ENCODE results near the gene ZNF76. TPM values are rescaled to one million over a fixed set of nuclear protein-coding genes. Genes with fewer than 3 reads are reported as not detected.

ZNF76 gene
- total and polyA plus RNA-seq, 2 of the 13 experiments (the other 11 are each of a cell fraction or from before 2014, with no cell fraction given), result 13.2 to 26.4 TPM

GRCh38 chr6:35297601-35298481, 38.3 kb downstream of the ZNF76 start, which contains the start of gene DEF6 (continued):
- TF ChIP-seq SMYD3 (CRISPR knock-in tag; IDR thresholded peaks at IDR 0.05) (peak; percentile 78), SP1 (IDR thresholded peaks at IDR 0.05) (no peak), SP1 (CRISPR knock-in tag; IDR thresholded peaks at IDR 0.05) (peak; percentile 75), ZNF7 (CRISPR knock-in tag; IDR thresholded peaks at IDR 0.05) (no peak), HOXA3 (CRISPR knock-in tag; IDR thresholded peaks at IDR 0.05) (peak; percentile 89), ZNF772 (CRISPR knock-in tag; IDR thresholded peaks at IDR 0.05) (peak; percentile 90; the same call in 1 of the 2 replicates), NFYB (CRISPR knock-in tag; IDR thresholded peaks at IDR 0.05) (no peak), ZNF552 (CRISPR knock-in tag; IDR thresholded peaks at IDR 0.05; ENCODE audit: borderline replicate concordance) (peak; percentile 83; the same call in 1 of the 2 replicates), BCL3 (CRISPR knock-in tag; IDR thresholded peaks at IDR 0.05) (peak; percentile 72; the same call in 1 of the 2 replicates), ZNF12 (CRISPR knock-in tag; IDR thresholded peaks at IDR 0.05) (peak; percentile 85; the same call in 1 of the 2 replicates), ZUFSP (CRISPR knock-in tag; IDR thresholded peaks at IDR 0.05; ENCODE audit: borderline replicate concordance) (no peak), ZNF280D (CRISPR knock-in tag; IDR thresholded peaks at IDR 0.05) (no peak), HCFC1 (IDR thresholded peaks at IDR 0.05; ENCODE audit: low read depth, low read length) (peak; percentile 15; the same call in 1 of the 2 replicates), ZNF766 (CRISPR knock-in tag; IDR thresholded peaks at IDR 0.05; ENCODE audit: borderline replicate concordance) (no peak; the same call in 1 of the 2 replicates), EP300 (IDR thresholded peaks at IDR 0.05; ENCODE audit: low read depth in 2 of 2, low read length in 2 of 2) (peak; percentile 46 to 56; a peak in 2 of 4 replicates), EP300 (CRISPR knock-in tag; IDR thresholded peaks at IDR 0.05; ENCODE audit: borderline replicate concordance) (no peak), SRSF1 (optimal IDR thresholded peaks at IDR 0.05; ENCODE audit: low read depth, low read length) (peak; percentile 41), USF2 (IDR thresholded peaks at IDR 0.05; ENCODE audit: low read depth, low read length) (peak; percentile 19; the same call in 1 of the 2 replicates), USF2 (CRISPR knock-in tag; IDR thresholded peaks at IDR 0.05; ENCODE audit: borderline replicate concordance) (no peak)
- TF ChIP-seq, protein P1, sequence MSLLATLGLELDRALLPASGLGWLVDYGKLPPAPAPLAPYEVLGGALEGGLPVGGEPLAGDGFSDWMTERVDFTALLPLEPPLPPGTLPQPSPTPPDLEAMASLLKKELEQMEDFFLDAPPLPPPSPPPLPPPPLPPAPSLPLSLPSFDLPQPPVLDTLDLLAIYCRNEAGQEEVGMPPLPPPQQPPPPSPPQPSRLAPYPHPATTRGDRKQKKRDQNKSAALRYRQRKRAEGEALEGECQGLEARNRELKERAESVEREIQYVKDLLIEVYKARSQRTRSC (CRISPR knock-in tag; IDR thresholded peaks at IDR 0.05; ENCODE audit: low read depth), result peak; percentile 91; the same call in 1 of the 2 replicates
